OCI-M1 (cell line): Measurements from ENCODE around the gene ENTHD1.
"Not testable (repeated sequence)": the region's sequence is repeated elsewhere in the genome, so short reads cannot be mapped to it uniquely, and the experiment has no call there.

ENCODE experiments used
- DNase-seq: peaks from one replicate; lab custom pipeline; 2025; lab: John Stamatoyannopoulos, UW

ENTHD1 gene

GRCh38 chr22:39900306-39901227, 7.0 kb upstream of the ENTHD1 start, which contains the start of gene GRAP2:
Gene GRAP2 (plus strand): TSS chr22:39901084. CDS start chr22:39947107, 46,023 bp downstream.
- peak; percentile 79 for DNase-seq

- DNase-seq: peak; percentile 35
Observed at GRCh38 chr22:39898997-39899396, 5.4 kb upstream of the ENTHD1 start.

- no peak for DNase-seq
Observed at GRCh38 chr22:39897841-39898240, 4.3 kb upstream of the ENTHD1 start.

- no peak for DNase-seq
Observed at GRCh38 chr22:39896313-39896996, 2.9 kb upstream of the ENTHD1 start.

GRCh38 chr22:39895682-39896081, 2.1 kb upstream of the ENTHD1 start:
- no peak for DNase-seq

GRCh38 chr22:39894554-39895092, 1.1 kb upstream of the ENTHD1 start:
- DNase-seq: no peak

- not testable (repeated sequence) for DNase-seq
Observed at GRCh38 chr22:39889924-39890323, 3.6 kb downstream of the ENTHD1 start.

- no peak for DNase-seq
Observed at GRCh38 chr22:39883057-39883456, 10.5 kb downstream of the ENTHD1 start.

- DNase-seq: no peak
Observed at GRCh38 chr22:39880722-39881121, 12.8 kb downstream of the ENTHD1 start.

- no peak for DNase-seq
Observed at GRCh38 chr22:39877079-39877845, 16.3 kb downstream of the ENTHD1 start.

GRCh38 chr22:39875176-39875885, 18.2 kb downstream of the ENTHD1 start:
- not testable (repeated sequence) for DNase-seq

- peak; percentile 40 for DNase-seq
Observed at GRCh38 chr22:39873965-39874364, 19.6 kb downstream of the ENTHD1 start.

GRCh38 chr22:39872548-39872947, 21.0 kb downstream of the ENTHD1 start:
- no peak for DNase-seq

- no peak for DNase-seq
Observed at GRCh38 chr22:39871008-39871798, 22.4 kb downstream of the ENTHD1 start.

- DNase-seq: not testable (repeated sequence)
Observed at GRCh38 chr22:39869797-39870196, 23.8 kb downstream of the ENTHD1 start.

GRCh38 chr22:39868741-39869140, 24.8 kb downstream of the ENTHD1 start:
- DNase-seq: peak; percentile 30

- DNase-seq: no peak
Observed at GRCh38 chr22:39859903-39860588, 33.5 kb downstream of the ENTHD1 start.

- DNase-seq: no peak
Observed at GRCh38 chr22:39856588-39856987, 37.0 kb downstream of the ENTHD1 start.

GRCh38 chr22:39852799-39853198, 40.8 kb downstream of the ENTHD1 start:
- no peak for DNase-seq
